Neural crest cell (in vitro differentiated cells): ENCODE data around the gene PCDHGC4. TPM values are rescaled to one million over a fixed set of nuclear protein-coding genes. Genes with fewer than 3 reads are reported as not detected.
A peak's percentile ranks its signal among the peaks of the same experiment; 100 is the strongest.

ENCODE experiments used
- DNase-seq: peaks from one replicate; pipeline ENCODE4 v3.0.0; 2021; ENCODE audit warnings: low read depth, mixed read lengths, low spot score
- H3K27ac Mint-ChIP-seq: one replicate; pipeline ENCODE4 v1.8.0; 2021; ENCODE audit warnings: mild to moderate bottlenecking, mixed read lengths; ENCODE audit not compliant: unreplicated experiment
- H3K27me3 Mint-ChIP-seq: 2 replicates; pipeline ENCODE4 v1.8.0; 2021; ENCODE audit warnings: low read depth, mild to moderate bottlenecking, mixed read lengths
- H3K36me3 Mint-ChIP-seq: 2 replicates; pipeline ENCODE4 v1.8.0; 2021; ENCODE audit warnings: low read depth, mild to moderate bottlenecking, mixed read lengths
- H3K4me1 Mint-ChIP-seq: 2 replicates; pipeline ENCODE4 v1.8.0; 2021; ENCODE audit warnings: mixed read lengths
- H3K4me3 Mint-ChIP-seq: one replicate; pipeline ENCODE4 v1.8.0; 2021; ENCODE audit warnings: mild to moderate bottlenecking, mixed read lengths
- H3K9me3 Mint-ChIP-seq: 2 replicates; pipeline ENCODE4 v1.8.0; 2021; ENCODE audit warnings: mixed read lengths
- total RNA-seq: library from RNA; stranded (reverse); gene quantifications from 2 replicates; pipeline ENCODE4 v1.2.1, GENCODE V29; 2021
- TF ChIP-seq, protein P1 (sequence below): fragments of 200-600 bp; sonication (generic); conservative IDR thresholded peaks from 2 replicates; pipeline ENCODE4 v1.5.0; 2021; ENCODE audit warnings: antibody characterized with exemption, mild to moderate bottlenecking

The PCDHGC4 gene
- total RNA-seq, 1 donor from 2014 or later, result 14.8 TPM

DNA sequence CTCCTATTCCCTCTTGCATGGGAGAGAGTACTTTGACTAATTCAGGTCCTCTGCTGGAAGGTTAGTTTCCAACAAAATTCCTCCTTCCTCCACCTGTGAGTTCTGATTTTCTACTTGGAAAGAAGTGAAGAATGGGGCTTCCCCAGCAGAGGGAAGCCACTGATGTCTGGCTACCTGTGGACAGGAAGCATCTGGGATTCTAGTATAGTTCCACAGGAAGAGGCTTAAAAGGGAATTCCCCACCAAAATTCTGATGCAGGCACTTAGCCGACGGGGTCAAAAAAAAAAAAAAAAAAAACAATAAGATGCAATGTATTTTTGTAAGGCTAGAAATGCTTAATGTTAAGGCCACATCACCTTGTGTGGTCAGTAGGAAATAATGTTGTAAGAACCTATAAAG lies 37.5 kb downstream of the PCDHGC4 start:
- TF ChIP-seq, protein P1, sequence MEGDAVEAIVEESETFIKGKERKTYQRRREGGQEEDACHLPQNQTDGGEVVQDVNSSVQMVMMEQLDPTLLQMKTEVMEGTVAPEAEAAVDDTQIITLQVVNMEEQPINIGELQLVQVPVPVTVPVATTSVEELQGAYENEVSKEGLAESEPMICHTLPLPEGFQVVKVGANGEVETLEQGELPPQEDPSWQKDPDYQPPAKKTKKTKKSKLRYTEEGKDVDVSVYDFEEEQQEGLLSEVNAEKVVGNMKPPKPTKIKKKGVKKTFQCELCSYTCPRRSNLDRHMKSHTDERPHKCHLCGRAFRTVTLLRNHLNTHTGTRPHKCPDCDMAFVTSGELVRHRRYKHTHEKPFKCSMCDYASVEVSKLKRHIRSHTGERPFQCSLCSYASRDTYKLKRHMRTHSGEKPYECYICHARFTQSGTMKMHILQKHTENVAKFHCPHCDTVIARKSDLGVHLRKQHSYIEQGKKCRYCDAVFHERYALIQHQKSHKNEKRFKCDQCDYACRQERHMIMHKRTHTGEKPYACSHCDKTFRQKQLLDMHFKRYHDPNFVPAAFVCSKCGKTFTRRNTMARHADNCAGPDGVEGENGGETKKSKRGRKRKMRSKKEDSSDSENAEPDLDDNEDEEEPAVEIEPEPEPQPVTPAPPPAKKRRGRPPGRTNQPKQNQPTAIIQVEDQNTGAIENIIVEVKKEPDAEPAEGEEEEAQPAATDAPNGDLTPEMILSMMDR, result no peak
- DNase-seq, result no peak
- H3K36me3 Mint-ChIP-seq, result peaks cover 28% of the 10 kb centered on the region
- H3K27me3 Mint-ChIP-seq, result no peaks in the 10 kb centered on the region
- H3K4me1 Mint-ChIP-seq, result peaks cover 88% of the 10 kb centered on the region
- H3K27ac Mint-ChIP-seq, result peak overlapping the region; percentile 78
- peak overlapping the region; percentile 27 for H3K4me3 Mint-ChIP-seq
- H3K9me3 Mint-ChIP-seq, result peaks cover 3% of the 10 kb centered on the region

DNA sequence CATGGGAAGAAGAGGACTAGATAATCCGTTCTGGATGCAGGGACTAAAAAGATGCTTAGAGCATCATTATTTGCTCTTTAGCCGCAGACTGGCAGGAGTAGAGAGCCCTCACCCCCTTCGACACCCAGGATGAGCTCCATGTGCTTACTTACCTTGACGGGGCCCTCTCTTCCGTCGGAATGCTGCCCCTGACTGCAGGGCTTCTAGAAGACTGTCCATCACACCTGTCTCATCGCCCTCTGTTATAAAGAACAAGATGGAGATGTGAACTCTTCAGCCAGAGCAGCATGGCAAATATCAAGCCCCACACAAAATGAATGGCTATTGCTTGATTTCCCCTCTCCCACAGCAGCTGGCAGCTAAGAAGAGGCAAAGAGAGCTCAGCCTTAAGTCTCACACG lies 39.2 kb downstream of the PCDHGC4 start:
- Mint-ChIP-seq H3K9me3 (peaks cover 3% of the 10 kb centered on the region), H3K27ac (peak overlapping the region; percentile 91), H3K27me3 (no peaks in the 10 kb centered on the region), H3K4me3 (peak overlapping the region; percentile 78), H3K4me1 (peaks cover 74% of the 10 kb centered on the region), H3K36me3 (peaks cover 28% of the 10 kb centered on the region)
- TF ChIP-seq, protein P1, result no peak
- DNase-seq, result no peak

DNA sequence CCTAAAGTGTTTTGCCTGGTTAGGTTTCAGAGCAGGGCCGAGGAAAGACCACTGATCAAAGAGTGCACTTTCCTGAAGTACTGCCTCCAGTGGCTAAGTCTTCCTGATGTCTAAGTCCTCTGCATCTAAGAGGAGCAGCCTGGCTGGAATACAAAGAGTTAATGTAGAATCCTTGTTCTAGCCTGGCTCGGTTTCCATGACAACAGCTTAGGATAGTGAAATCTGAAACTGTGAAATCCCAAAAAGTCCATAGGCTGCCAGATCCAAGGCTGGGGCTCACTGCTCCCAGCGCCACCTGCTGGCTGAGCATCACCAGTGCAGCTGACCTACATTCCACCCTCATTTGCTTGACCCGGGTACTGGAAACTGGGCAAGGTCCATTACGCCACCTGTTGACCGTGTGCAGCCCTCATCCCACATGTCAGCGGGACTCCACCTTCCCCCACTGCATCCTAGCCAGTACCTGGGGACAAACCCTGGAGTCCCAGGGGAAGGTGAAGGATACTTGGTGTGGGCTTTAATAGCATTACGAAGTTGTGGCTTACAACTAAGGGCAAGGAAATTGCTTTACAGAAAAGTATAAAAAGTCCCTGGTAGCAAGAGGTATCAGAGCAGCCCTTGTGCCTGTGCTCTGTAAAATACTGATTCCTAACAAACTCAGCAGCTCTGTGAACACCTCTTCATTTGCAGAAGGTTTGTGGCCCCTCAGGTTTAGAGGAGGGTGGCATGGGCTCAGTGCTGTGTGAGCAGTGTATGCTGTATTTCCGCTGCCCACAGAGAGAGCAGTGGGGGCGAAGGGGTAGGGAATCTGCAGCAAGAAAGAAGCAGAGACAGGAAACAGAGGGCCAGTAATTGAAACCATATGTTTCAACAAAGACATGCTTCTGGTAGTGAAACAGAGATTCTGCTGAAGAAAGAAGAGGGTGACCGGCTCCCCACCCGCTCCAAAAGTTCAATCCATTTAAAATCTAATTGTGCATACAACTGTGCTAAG lies 40.1 kb downstream of the PCDHGC4 start:
- Mint-ChIP-seq H3K4me1 (peaks cover 65% of the 10 kb centered on the region), H3K27me3 (no peaks in the 10 kb centered on the region), H3K36me3 (peaks cover 20% of the 10 kb centered on the region), H3K27ac (peak overlapping the region; percentile 97), H3K9me3 (peaks cover 3% of the 10 kb centered on the region), H3K4me3 (peak overlapping the region; percentile 78)
- peak; percentile 88 for DNase-seq
- TF ChIP-seq, protein P1, result peak; percentile 100

DNA sequence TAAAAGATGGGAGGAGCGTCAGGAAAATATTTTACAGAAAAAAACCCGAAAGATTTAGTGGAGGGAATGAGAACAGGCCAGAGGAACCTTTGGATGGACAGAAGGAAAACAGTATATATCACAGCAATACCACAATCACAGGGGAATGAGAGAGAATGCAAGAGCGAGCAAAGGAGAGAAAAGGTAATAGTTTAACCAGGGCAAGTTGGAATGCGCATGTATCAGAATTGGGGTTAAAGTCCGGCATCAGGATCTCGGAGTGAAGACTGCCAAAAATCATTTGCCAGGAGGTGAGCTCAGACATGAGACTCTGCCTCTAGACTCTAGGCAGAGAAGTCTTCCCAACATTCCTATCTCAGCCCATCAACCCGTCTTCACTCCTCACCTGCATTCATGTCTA lies 40.8 kb downstream of the PCDHGC4 start:
- TF ChIP-seq, protein P1, result no peak
- no peaks in the 10 kb centered on the region for H3K27me3 Mint-ChIP-seq
- peak overlapping the region; percentile 78 for H3K4me3 Mint-ChIP-seq
- peaks cover 57% of the 10 kb centered on the region for H3K4me1 Mint-ChIP-seq
- DNase-seq, result no peak
- H3K36me3 Mint-ChIP-seq, result peaks cover 19% of the 10 kb centered on the region
- peak overlapping the region; percentile 97 for H3K27ac Mint-ChIP-seq
- peaks cover 3% of the 10 kb centered on the region for H3K9me3 Mint-ChIP-seq

DNA sequence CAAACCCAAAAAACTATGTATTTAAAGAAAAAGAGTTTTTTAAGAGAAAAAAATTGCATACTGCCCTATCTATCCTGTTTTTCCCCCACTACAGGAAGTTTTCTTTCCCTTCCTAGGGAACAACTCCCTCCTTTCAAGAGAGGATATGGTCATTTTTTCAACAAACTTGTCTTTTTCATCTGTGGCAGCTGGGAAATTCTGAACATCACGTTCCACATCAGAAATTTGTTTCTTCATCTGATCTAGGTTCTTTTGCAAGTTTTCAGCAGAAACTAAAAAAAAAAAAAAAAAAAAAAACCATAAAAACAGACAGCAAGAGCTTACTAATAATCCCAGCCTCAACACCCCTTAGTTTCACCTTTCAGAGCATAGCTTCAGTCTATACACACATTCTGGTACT lies 42.6 kb downstream of the PCDHGC4 start:
- TF ChIP-seq, protein P1, result no peak
- no peak overlapping the region for H3K4me3 Mint-ChIP-seq
- no peaks in the 10 kb centered on the region for H3K27me3 Mint-ChIP-seq
- no peak for DNase-seq
- peaks cover 39% of the 10 kb centered on the region for H3K4me1 Mint-ChIP-seq
- H3K27ac Mint-ChIP-seq, result no peak overlapping the region
- peaks cover 3% of the 10 kb centered on the region for H3K9me3 Mint-ChIP-seq
- peaks cover 19% of the 10 kb centered on the region for H3K36me3 Mint-ChIP-seq
